ENCODE data around the gene PSME3.

GRCh38 chr17:42853597-42853967 lies 20.4 kb downstream of the PSME3 start:
- no peak for TF ChIP-seq CTCF (conservative IDR thresholded peaks at IDR 0.05; ENCODE audit: low read depth in 2 of 2)
- no peak for TF ChIP-seq POLR2AphosphoS5 (IDR thresholded peaks at IDR 0.05; ENCODE audit: low read depth)
- no peak for TF ChIP-seq EZH2phosphoT487 (IDR thresholded peaks at IDR 0.05; ENCODE audit: unreplicated experiment)
- TF ChIP-seq EZH2 (IDR thresholded peaks at IDR 0.05; ENCODE audit: low read depth, unreplicated experiment), result no peak

Data from GM23338 (cell line).